Measurements from ENCODE around the gene VAMP2.

VAMP2 gene

DNA sequence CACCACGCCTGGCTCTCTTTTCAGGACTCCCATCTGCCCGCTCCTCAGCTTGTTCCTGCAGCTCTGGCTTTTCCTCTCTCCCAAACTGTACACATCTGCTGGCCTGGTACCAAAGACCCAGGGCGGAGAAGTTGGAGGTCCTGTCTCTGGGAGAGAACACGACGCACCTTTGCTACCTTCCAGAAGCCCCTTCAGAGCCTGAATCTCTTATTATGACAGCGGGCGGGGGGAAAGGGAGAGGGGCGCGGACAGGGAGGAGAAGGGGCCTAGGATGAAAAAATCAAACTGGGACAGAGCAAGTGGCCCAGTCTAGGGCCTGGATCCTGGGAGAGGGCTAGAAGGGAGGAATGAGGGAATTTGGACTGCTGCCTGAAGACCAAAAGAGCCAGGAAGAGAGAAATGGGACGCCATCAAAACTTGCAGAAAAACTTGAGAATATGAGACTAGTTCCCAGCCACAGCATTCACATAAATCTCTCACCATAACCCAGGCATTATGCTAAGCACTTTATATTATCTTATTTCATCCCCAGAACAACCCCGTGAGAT, 8.1 kb downstream of the VAMP2 start:
- TF ChIP-seq, protein P1, sequence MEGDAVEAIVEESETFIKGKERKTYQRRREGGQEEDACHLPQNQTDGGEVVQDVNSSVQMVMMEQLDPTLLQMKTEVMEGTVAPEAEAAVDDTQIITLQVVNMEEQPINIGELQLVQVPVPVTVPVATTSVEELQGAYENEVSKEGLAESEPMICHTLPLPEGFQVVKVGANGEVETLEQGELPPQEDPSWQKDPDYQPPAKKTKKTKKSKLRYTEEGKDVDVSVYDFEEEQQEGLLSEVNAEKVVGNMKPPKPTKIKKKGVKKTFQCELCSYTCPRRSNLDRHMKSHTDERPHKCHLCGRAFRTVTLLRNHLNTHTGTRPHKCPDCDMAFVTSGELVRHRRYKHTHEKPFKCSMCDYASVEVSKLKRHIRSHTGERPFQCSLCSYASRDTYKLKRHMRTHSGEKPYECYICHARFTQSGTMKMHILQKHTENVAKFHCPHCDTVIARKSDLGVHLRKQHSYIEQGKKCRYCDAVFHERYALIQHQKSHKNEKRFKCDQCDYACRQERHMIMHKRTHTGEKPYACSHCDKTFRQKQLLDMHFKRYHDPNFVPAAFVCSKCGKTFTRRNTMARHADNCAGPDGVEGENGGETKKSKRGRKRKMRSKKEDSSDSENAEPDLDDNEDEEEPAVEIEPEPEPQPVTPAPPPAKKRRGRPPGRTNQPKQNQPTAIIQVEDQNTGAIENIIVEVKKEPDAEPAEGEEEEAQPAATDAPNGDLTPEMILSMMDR (conservative IDR thresholded peaks at IDR 0.05; ENCODE audit: control insufficient read depth, insufficient read depth, low read depth, low read length) = no peak
- peak; percentile 54 for DNase-seq (ENCODE audit: low read depth)
- peak overlapping the region; percentile 62 for H3K4me3 ChIP-seq (ENCODE audit: control insufficient read depth, low read depth, low read length)

DNA sequence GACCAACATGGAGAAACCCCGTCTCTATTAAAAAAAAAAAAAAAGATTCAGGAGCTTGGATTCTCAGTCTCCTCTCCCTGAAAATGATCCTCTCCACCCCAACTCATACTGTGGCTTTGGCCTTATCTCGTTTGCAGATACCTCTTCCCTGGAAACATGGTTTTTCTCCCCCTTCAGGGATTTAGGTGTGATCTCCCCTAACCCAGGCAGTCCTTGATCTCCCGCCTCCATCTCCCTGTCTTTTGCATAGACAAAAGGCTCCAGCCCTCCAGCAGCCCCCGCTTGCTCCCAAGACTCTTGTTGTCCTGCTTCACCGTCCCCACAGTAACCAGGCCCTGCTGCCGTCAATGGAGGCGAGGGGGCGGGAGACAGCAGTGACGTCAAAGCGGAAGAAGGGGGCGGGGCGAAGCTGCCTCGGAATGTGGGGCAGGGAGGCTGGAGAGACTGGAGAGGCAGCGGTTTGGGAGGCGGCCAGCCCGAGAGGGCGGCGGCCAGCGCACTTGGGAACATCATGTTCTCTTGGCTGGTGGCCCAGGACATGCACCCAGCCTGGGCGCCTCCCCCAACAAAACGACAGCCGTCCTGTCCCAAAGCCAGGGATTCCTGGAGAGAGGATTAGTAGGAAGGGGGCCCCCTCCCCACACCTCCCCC, 8.7 kb downstream of the VAMP2 start:
- TF ChIP-seq, protein P1 (conservative IDR thresholded peaks at IDR 0.05; ENCODE audit: control insufficient read depth, insufficient read depth, low read depth, low read length) = no peak
- peak; percentile 99 for DNase-seq (ENCODE audit: low read depth)
- peak overlapping the region; percentile 62 for H3K4me3 ChIP-seq (ENCODE audit: control insufficient read depth, low read depth, low read length)

DNA sequence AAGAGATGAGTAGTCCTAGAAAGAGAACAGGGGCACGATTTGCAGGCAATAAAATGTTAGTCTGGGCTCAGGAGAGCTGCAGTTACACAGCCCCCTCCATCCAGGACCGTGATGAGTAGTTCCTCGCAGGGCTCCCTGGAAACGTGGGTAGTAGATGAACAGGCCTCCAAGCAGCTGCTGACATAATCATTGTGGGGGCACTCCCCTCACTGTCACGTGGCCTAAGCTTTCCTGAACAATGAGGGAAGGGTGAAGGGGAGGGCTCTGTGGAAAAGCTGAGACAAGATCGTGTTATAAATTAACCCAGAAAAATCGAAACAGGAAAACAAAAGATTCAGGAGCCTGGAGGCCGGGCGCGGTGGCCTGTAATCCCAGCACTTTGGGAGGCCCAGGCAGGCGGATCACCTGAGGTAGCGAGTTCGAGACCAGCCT, 9.2 kb downstream of the VAMP2 start:
- TF ChIP-seq, protein P1 (conservative IDR thresholded peaks at IDR 0.05; ENCODE audit: control insufficient read depth, insufficient read depth, low read depth, low read length) = no peak
- H3K4me3 ChIP-seq (ENCODE audit: control insufficient read depth, low read depth, low read length) = peak overlapping the region; percentile 39
- peak; percentile 99 for DNase-seq (ENCODE audit: low read depth)

DNA sequence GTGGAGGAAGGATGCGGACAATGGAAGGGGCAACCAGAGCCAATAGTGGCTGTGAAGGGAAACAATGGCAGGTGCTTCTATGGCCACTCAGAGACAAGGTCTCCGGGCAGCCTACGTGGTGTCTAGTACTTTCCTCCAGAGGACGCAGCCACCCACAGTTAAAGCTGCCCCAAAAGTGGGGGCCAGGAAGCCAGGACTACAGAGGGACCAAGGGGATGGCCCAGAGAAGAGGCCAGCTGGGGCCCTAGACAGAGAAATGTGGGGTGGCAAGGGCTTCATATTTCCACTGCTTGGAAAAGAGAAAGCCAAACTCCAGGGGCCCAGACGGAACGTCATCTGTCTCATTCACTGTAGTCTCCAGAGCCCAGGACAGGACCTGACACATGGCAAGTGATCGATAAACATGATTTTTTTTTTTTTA, 9.7 kb downstream of the VAMP2 start:
- peak overlapping the region; percentile 97 for H3K4me3 ChIP-seq (ENCODE audit: control insufficient read depth, low read depth, low read length)
- TF ChIP-seq, protein P1 (conservative IDR thresholded peaks at IDR 0.05; ENCODE audit: control insufficient read depth, insufficient read depth, low read depth, low read length) = no peak
- DNase-seq (ENCODE audit: low read depth) = no peak

DNA sequence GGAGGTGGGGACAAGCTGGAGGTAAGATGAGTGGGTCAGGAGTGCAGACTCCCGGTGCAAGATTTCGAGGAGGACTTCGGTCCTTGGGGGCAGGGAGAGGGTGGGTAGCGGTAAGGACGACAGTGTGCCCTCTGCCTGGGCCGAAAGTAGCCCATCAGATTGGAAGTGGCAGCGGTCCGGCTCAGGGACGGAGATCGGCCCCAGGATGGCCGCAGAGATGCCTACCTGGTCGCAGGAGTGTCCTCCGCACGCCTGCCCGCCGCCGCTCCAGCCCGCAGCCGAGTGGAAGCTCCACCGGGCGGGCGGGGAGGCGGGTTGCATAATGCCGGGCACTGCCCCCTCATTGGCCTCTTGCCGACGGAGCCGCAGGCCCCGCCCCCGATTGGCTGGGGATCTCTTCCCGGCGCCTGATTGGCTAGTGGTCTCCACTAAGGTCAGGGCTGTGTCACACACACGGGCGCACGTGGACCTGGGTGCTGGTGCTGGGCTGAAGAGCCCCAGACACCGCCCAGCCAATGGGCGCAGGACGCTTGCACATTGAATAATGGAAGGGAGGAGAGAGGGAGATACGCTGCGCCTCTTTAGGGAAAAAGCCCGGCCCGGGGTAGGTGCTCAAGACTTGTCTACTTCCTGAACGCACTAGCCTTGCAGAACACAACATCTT, 10.5 kb downstream of the VAMP2 start, which contains the start of gene PER1:
Gene PER1 (minus strand): TSS at position 293 of the 664 bp plus-strand sequence. CDS start 1,698 bp downstream, outside the sequence.
- peak; percentile 97 for DNase-seq (ENCODE audit: low read depth)
- peak within 1 kb of the TSS; percentile 97 for H3K4me3 ChIP-seq (ENCODE audit: control insufficient read depth, low read depth, low read length)
- TF ChIP-seq, protein P1 (conservative IDR thresholded peaks at IDR 0.05; ENCODE audit: control insufficient read depth, insufficient read depth, low read depth, low read length) = no peak

DNA sequence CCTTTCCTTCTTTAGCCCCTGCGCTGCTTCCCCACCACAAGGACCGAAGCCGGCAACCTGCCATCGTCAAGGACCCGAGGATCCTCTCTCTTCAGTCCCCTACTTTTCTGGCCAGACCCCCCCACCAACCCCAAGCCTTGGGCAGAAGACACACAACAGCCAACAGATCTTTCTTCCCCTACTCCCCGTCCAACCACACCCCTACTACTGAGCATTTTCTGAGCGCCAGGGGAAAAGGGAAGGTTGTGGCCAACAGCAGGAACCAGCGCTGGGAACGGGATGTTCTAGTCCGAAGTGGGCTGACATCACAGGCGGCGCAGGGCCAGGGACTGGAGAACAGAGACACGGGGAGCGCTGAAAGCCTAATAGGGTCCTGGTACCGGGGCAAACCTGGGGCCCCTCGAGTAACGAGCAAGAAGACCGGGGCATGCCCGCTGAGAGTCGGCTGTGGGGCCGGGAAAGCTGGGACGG, 11.1 kb downstream of the VAMP2 start:
- TF ChIP-seq, protein P1 (conservative IDR thresholded peaks at IDR 0.05; ENCODE audit: control insufficient read depth, insufficient read depth, low read depth, low read length) = no peak
- peak overlapping the region; percentile 97 for H3K4me3 ChIP-seq (ENCODE audit: control insufficient read depth, low read depth, low read length)
- peak; percentile 84 for DNase-seq (ENCODE audit: low read depth)

All from fibroblast of mammary gland (primary cell).